Thoracic aorta (tissue), 2 donors: ENCODE results near the gene DVL2. TPM values are rescaled to one million over a fixed set of nuclear protein-coding genes. Genes with fewer than 3 reads are reported as not detected.

Experiments
- ATAC-seq: fragments of 150-250 bp; one replicate; pipeline ENCODE4 v1.8.0; 2017; ENCODE audit warnings: low read depth; ENCODE audit not compliant: insufficient number of reproducible peaks, low FRiP score
- DNase-seq: peaks from one replicate; pipeline ENCODE4 v3.0.0-alpha.2; 2020; ENCODE audit warnings: low spot score
- H3K27ac ChIP-seq, 2 donors: fragments of 200-600 bp; sonication (generic); 1 replicate in 1 of 2; 2 replicates in 1 of 2; pipeline ENCODE4 v1.5.1; 2016; ENCODE audit warnings: mild to moderate bottlenecking in 2 of 2, moderate library complexity in 2 of 2
- H3K27me3 ChIP-seq: fragments of 200-600 bp; sonication (generic); replicated peaks from 2 replicates; pipeline ENCODE4 v1.6.0; 2016; ENCODE audit warnings: mild to moderate bottlenecking; ENCODE audit not compliant: insufficient read depth
- H3K36me3 ChIP-seq: fragments of 200-600 bp; sonication (generic); one replicate; pipeline ENCODE4 v1.5.1; 2016
- H3K4me1 ChIP-seq, 2 donors: fragments of 200-600 bp; sonication (generic); 1 replicate in 1 of 2; 2 replicates in 1 of 2; pipeline versions ENCODE4 v1.5.1 to v1.6.0; 2016; ENCODE audit warnings: low read depth in 2 of 2, mild to moderate bottlenecking in 1 of 2; ENCODE audit not compliant: control insufficient read depth in 1 of 2
- H3K4me3 ChIP-seq: fragments of 200-600 bp; sonication (generic); 2 replicates; pipeline ENCODE4 v1.5.1; 2016; ENCODE audit warnings: mild to moderate bottlenecking
- H3K9me3 ChIP-seq: fragments of 200-600 bp; sonication (generic); 2 replicates; pipeline ENCODE4 v1.5.1; 2016
- CTCF ChIP-seq: fragments of 200-600 bp; sonication (generic); IDR thresholded peaks from one replicate; pipeline ENCODE4 v1.5.1; 2019; ENCODE audit warnings: antibody characterized with exemption
- total RNA-seq, 2 donors: library from RNA; depleted of rRNA; stranded (reverse); fragments of >200 nt; gene quantifications; one replicate each; pipeline versions ENCODE4 v1.1.0 to v1.2.3, GENCODE V29; 2016

Gene DVL2
- total RNA-seq, 2 donors from 2014 or later, result 52.8 to 68.5 TPM

- Histone ChIP-seq H3K27ac (no peak overlapping the region), H3K27me3 (peaks cover 12% of the 10 kb centered on the region)
- no peak for ATAC-seq
Observed at GRCh38 chr17:7260151-7260550, 25.8 kb upstream of the DVL2 start.

GRCh38 chr17:7259555-7259889, 25.2 kb upstream of the DVL2 start:
- no peak overlapping the region for H3K4me3 ChIP-seq
- peaks cover 11 to 25% of the 10 kb centered on the region in 2 donors for H3K4me1 ChIP-seq
- TF ChIP-seq CTCF, result no peak
- ATAC-seq (no peak), DNase-seq (no peak)
- peaks cover 26% of the 10 kb centered on the region for H3K36me3 ChIP-seq
- peaks cover 12% of the 10 kb centered on the region for H3K27me3 ChIP-seq
- H3K9me3 ChIP-seq, result no peaks in the 10 kb centered on the region
- no peak overlapping the region for H3K27ac ChIP-seq

More at GRCh38 chr17:7260151-7260550, 25.8 kb upstream of the DVL2 start:
- no peak overlapping the region for H3K4me3 ChIP-seq
- no peaks in the 10 kb centered on the region for H3K9me3 ChIP-seq
- TF ChIP-seq CTCF, result no peak
- H3K36me3 ChIP-seq, result peaks cover 20% of the 10 kb centered on the region
- peaks cover 11 to 25% of the 10 kb centered on the region in 2 donors for H3K4me1 ChIP-seq
- DNase-seq, result no peak

GRCh38 chr17:7258731-7259554, 24.6 kb upstream of the DVL2 start:
- DNase-seq (no peak), ATAC-seq (no peak)
- Histone ChIP-seq H3K4me1 (peaks cover 11 to 25% of the 10 kb centered on the region in 2 donors), H3K36me3 (peaks cover 26% of the 10 kb centered on the region), H3K27ac (no peak overlapping the region), H3K9me3 (no peaks in the 10 kb centered on the region), H3K4me3 (no peak overlapping the region), H3K27me3 (peaks cover 12% of the 10 kb centered on the region)
- no peak for TF ChIP-seq CTCF

GRCh38 chr17:7256766-7257456, 22.6 kb upstream of the DVL2 start:
- ATAC-seq (no peak), DNase-seq (no peak)
- Histone ChIP-seq H3K27me3 (peaks cover 4% of the 10 kb centered on the region), H3K9me3 (no peaks in the 10 kb centered on the region), H3K4me3 (no peak overlapping the region), H3K4me1 (peaks cover 13 to 20% of the 10 kb centered on the region in 2 donors), H3K27ac (no peak overlapping the region), H3K36me3 (peaks cover 26% of the 10 kb centered on the region)
- no peak for TF ChIP-seq CTCF

- peaks cover 26% of the 10 kb centered on the region for H3K36me3 ChIP-seq
- no peak for TF ChIP-seq CTCF
- ATAC-seq (no peak), DNase-seq (no peak)
- H3K4me3 ChIP-seq, result no peak overlapping the region
- no peaks in the 10 kb centered on the region for H3K27me3 ChIP-seq
- no peak overlapping the region for H3K27ac ChIP-seq
- H3K4me1 ChIP-seq, result peaks cover 15 to 26% of the 10 kb centered on the region in 2 donors
- no peaks in the 10 kb centered on the region for H3K9me3 ChIP-seq
Observed at GRCh38 chr17:7254511-7254910, 20.2 kb upstream of the DVL2 start.
